Activated CD8-positive, alpha-beta T cell treated with anti-CD3 and anti-CD28 coated beads for 36 hours (primary cell): ENCODE measurements around the gene ABCD3. TPM values are rescaled to one million over a fixed set of nuclear protein-coding genes. Genes with fewer than 3 reads are reported as not detected.
"Not testable (repeated sequence)": the region's sequence is repeated elsewhere in the genome, so short reads cannot be mapped to it uniquely, and the experiment has no call there.

Experiments
- ATAC-seq: fragments of 200-7000 bp; cut with Tn5 transposase; one replicate; pipeline ENCODE4 v1.10.0; 2021; ENCODE audit warnings: mild to moderate bottlenecking, moderate library complexity
- CTCF ChIA-PET: fragments of 350-600 bp; sonication (Branson Sonifier 250); formaldehyde crosslinking; loops from one replicate; lab custom pipeline; 2021; ENCODE audit warnings: antibody characterized with exemption; lab: Charles Lee
- POLR2A ChIA-PET: fragments of 350-600 bp; sonication (Branson Sonifier 250); formaldehyde crosslinking; loops from one replicate; lab custom pipeline; 2021; ENCODE audit warnings: antibody characterized with exemption; lab: Charles Lee
- DNase-seq: peaks from one replicate; pipeline ENCODE4 v3.0.0-alpha.2; 2020
- H3K27ac Mint-ChIP-seq: one replicate; pipeline ENCODE4 v1.8.0; 2021; ENCODE audit warnings: mild to moderate bottlenecking, mixed read lengths
- H3K27me3 Mint-ChIP-seq: one replicate; pipeline ENCODE4 v1.8.0; 2021; ENCODE audit warnings: mixed read lengths
- H3K36me3 Mint-ChIP-seq: one replicate; pipeline ENCODE4 v1.8.0; 2021; ENCODE audit warnings: low read depth, mixed read lengths
- H3K4me1 Mint-ChIP-seq: one replicate; pipeline ENCODE4 v1.8.0; 2021; ENCODE audit warnings: low read depth, mixed read lengths
- H3K4me3 Mint-ChIP-seq: one replicate; pipeline ENCODE4 v1.8.0; 2021; ENCODE audit warnings: mild to moderate bottlenecking, moderate library complexity, mixed read lengths
- H3K9me3 Mint-ChIP-seq: one replicate; pipeline ENCODE4 v1.8.0; 2021; ENCODE audit warnings: mixed read lengths
- intact Hi-C: fragments of 100-400 bp; cut with micrococcal nuclease; formaldehyde crosslinking; loops from one replicate; pipeline ENCODE4 v1.10.0; 2022
- total RNA-seq, 2 experiments: library from RNA; stranded (reverse); gene quantifications; one replicate each; pipeline ENCODE4 v1.2.3, GENCODE V29; 2021
- TF ChIP-seq, protein P1 (sequence below): fragments of 200-600 bp; IDR thresholded peaks from one replicate; pipeline ENCODE4 v1.8.0; 2022; ENCODE audit warnings: antibody characterized with exemption, mild to moderate bottlenecking

ABCD3 gene
- total RNA-seq, 2 experiments from 2014 or later, result 31.3 to 31.9 TPM

- POLR2A ChIA-PET, result interaction anchor here (1.3 kb wide), 1 partner anchor 32 kb away, joined by 3 read pairs; no protein-coding TSS in a partner anchor
- intact Hi-C loops, result no loop called here
- Mint-ChIP-seq H3K36me3 (no peaks in the 10 kb centered on the region), H3K4me1 (peaks cover 42% of the 10 kb centered on the region), H3K4me3 (no peak overlapping the region), H3K27ac (peak overlapping the region; percentile 73), H3K27me3 (no peaks in the 10 kb centered on the region), H3K9me3 (no peaks in the 10 kb centered on the region)
- TF ChIP-seq, protein P1, sequence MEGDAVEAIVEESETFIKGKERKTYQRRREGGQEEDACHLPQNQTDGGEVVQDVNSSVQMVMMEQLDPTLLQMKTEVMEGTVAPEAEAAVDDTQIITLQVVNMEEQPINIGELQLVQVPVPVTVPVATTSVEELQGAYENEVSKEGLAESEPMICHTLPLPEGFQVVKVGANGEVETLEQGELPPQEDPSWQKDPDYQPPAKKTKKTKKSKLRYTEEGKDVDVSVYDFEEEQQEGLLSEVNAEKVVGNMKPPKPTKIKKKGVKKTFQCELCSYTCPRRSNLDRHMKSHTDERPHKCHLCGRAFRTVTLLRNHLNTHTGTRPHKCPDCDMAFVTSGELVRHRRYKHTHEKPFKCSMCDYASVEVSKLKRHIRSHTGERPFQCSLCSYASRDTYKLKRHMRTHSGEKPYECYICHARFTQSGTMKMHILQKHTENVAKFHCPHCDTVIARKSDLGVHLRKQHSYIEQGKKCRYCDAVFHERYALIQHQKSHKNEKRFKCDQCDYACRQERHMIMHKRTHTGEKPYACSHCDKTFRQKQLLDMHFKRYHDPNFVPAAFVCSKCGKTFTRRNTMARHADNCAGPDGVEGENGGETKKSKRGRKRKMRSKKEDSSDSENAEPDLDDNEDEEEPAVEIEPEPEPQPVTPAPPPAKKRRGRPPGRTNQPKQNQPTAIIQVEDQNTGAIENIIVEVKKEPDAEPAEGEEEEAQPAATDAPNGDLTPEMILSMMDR, result no peak
- peak; percentile 5 for DNase-seq
- ATAC-seq, result peak; percentile 2
- CTCF ChIA-PET, result no interaction called here
Measured at GRCh38 chr1:94418664-94419655, 771 bp downstream of the ABCD3 start.

DNA sequence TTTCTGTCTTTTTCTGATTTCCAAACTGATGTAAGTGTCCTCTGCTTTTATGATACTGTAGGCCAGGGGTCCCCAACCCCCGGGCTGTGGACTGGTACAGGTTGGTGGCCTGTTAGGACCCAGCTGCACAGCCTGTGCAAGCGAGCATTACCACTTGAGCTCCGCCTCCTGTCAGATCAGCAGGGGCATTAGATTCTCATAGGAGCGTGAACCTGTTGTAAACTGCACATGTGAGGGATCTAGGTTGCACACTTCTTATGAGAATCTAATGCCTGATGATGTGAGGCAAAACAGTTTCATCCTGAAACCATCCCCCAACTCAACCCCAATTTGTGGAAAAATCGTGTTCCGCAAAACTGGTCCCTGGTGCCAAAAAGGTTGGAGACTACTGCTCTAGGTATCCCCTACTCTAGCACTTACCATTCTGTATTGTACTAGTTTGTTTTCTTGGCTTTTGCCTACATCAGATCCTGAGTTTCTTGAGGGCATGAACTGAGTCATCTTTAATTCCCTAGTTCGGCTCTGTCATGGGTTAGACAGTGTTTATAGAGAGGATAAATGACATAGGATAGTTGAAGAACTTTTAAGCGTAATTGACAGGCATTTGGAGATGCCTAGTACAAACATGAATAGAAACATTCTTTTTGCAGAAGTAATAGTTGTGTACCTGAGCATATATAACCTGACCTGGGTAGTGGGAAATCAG, 4.1 kb downstream of the ABCD3 start:
- Mint-ChIP-seq H3K4me1 (peaks cover 59% of the 10 kb centered on the region), H3K27ac (no peak overlapping the region), H3K36me3 (no peaks in the 10 kb centered on the region), H3K9me3 (no peaks in the 10 kb centered on the region), H3K27me3 (no peaks in the 10 kb centered on the region), H3K4me3 (no peak overlapping the region)
- ChIA-PET CTCF (no interaction called here), POLR2A (interaction anchor here (0.6 to 1.0 kb wide), 2 partner anchors 15 to 38 kb away, joined by 3 read pairs; no protein-coding TSS in a partner anchor)
- no peak for DNase-seq
- ATAC-seq, result no peak
- intact Hi-C loops, result no loop called here
- TF ChIP-seq, protein P1, result no peak

DNA sequence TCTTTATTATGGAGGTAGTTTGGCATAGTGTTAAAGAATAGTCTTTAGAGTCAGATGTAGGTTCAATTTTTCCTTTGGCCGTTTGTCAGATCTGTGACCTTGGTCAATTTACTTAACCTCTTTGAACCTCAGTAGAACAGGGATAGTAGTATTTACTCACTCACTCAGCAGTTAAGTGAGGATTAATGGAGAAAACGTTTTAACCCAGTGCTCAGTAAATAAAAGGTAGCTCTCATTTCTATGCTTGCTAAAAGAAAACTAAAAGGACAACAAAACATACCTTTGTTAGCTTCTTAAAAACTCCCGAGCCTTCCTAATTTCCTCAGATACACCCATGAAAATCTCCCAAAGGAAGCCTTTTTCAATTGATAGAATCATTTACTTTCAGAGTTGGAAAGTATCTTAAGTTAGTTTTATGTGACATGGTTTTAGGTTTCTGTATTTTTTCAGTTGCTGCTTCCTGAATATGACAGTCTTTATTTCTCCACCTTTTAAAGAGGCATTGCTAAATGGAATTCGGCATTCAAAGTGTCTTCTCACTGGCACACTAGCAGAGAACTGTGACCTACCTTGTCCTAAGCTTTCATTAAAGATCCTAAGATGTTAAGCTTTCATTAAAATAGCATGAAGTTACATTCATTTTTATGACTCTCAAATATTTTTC, 7.8 kb downstream of the ABCD3 start:
- ATAC-seq (no peak), DNase-seq (no peak)
- H3K9me3 Mint-ChIP-seq, result no peaks in the 10 kb centered on the region
- H3K27me3 Mint-ChIP-seq, result no peaks in the 10 kb centered on the region
- peaks cover 64% of the 10 kb centered on the region for H3K4me1 Mint-ChIP-seq
- TF ChIP-seq, protein P1, result no peak
- peaks cover 8% of the 10 kb centered on the region for H3K36me3 Mint-ChIP-seq
- CTCF ChIA-PET, result no interaction called here
- intact Hi-C loops, result no loop called here
- no peak overlapping the region for H3K27ac Mint-ChIP-seq
- H3K4me3 Mint-ChIP-seq, result no peak overlapping the region
- POLR2A ChIA-PET, result interaction anchor here (1.2 kb wide), 1 partner anchor 9 kb away, joined by 5 read pairs; no protein-coding TSS in a partner anchor

GRCh38 chr1:94426485-94426870, 8.3 kb downstream of the ABCD3 start:
- H3K27ac Mint-ChIP-seq, H3K4me3 Mint-ChIP-seq, H3K27me3 Mint-ChIP-seq, intact Hi-C loops, CTCF ChIA-PET, H3K9me3 Mint-ChIP-seq, ATAC-seq, H3K36me3 Mint-ChIP-seq, DNase-seq: not testable (repeated sequence)
- POLR2A ChIA-PET, result interaction anchor here (1.2 kb wide), 1 partner anchor 10 kb away, joined by 5 read pairs; no protein-coding TSS in a partner anchor
- peaks cover 63% of the 10 kb centered on the region for H3K4me1 Mint-ChIP-seq

DNA sequence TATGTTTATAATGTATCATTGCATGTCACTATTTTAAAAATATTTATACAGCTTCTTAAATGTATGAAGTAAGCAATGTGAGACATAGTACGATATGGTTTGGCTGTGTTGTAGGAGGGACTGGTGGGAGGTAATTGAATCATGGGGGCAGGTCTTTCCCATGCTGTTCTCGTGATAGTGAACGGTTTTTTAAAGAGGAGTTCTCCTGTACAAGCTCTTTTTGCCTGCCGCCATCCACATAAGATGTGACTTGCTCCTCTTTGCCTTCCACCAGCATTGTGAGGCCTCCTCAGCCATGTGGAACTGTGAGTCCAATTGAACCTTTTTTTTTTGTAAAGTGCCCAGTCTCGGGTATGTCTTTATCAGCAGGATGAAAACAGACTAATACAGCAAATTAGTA, 10.3 kb downstream of the ABCD3 start:
- TF ChIP-seq, protein P1, result no peak
- ChIA-PET POLR2A (interaction anchor here (0.6 kb wide), 1 partner anchor 41 kb away, joined by 4 read pairs; no protein-coding TSS in a partner anchor), CTCF (no interaction called here)
- Mint-ChIP-seq H3K36me3 (peaks cover 10% of the 10 kb centered on the region), H3K4me3 (no peak overlapping the region), H3K4me1 (peaks cover 43% of the 10 kb centered on the region), H3K27ac (no peak overlapping the region), H3K9me3 (no peaks in the 10 kb centered on the region), H3K27me3 (no peaks in the 10 kb centered on the region)
- DNase-seq (no peak), ATAC-seq (no peak)
- intact Hi-C loops, result no loop called here

DNA sequence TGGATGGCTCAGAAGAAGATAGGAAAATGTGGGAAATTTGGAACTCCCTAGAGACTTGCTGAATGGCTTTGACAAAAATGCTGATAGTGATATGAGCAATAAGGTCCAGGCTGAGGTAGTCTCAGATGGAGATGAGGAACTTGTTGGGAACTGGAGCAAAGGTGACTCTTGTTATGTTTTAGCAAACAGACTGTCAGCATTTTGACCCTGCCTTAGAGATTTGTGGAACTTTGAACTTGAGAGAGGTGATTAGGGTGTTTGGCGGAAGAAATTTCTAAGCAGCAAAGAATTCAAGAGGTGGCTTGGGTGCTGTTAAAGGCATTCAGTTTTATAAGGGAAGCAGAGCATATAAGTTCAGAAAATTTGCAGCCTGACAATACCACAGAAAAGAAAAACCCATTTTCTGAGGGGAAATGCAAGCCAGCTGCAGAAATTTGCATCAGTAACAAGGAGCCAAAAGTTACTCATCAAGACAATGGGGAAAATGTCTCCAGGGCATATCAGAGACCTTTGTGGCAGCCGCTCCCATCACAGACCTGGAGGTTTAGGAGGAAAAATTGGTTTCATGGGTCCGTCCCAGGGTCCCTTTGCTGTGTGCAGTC, 10.8 kb downstream of the ABCD3 start:
- POLR2A ChIA-PET, ATAC-seq, H3K9me3 Mint-ChIP-seq, CTCF ChIA-PET, intact Hi-C loops, H3K4me3 Mint-ChIP-seq, H3K27ac Mint-ChIP-seq, H3K27me3 Mint-ChIP-seq, DNase-seq: not testable (repeated sequence)
- Mint-ChIP-seq H3K36me3 (peaks cover 13% of the 10 kb centered on the region), H3K4me1 (peaks cover 37% of the 10 kb centered on the region)

GRCh38 chr1:94430066-94430465, 11.9 kb downstream of the ABCD3 start:
- H3K4me3 Mint-ChIP-seq, CTCF ChIA-PET, H3K27ac Mint-ChIP-seq, H3K27me3 Mint-ChIP-seq, POLR2A ChIA-PET, ATAC-seq, intact Hi-C loops, DNase-seq, H3K9me3 Mint-ChIP-seq: not testable (repeated sequence)
- peaks cover 40% of the 10 kb centered on the region for H3K4me1 Mint-ChIP-seq
- H3K36me3 Mint-ChIP-seq, result peaks cover 16% of the 10 kb centered on the region
